ENCODE data around the gene PPP1R7.

GRCh38 chr2:241108271-241109209, 41.7 kb upstream of the PPP1R7 start:
- TF ChIP-seq CTCF (IDR thresholded peaks at IDR 0.05 in 2 of 3, conservative IDR thresholded peaks at IDR 0.05 in 1 of 3; ENCODE audit: insufficient read depth in 2 of 3, low read depth in 1 of 3, low read length in 3 of 3) (no peak), RFX1 (IDR thresholded peaks at IDR 0.05) (no peak), ARHGAP35 (IDR thresholded peaks at IDR 0.05; ENCODE audit: partially characterized antibody) (no peak), EZH2 (IDR thresholded peaks at IDR 0.05; ENCODE audit: borderline replicate concordance, low read depth, low read length) (no peak), MAX (CRISPR knock-in tag; IDR thresholded peaks at IDR 0.05) (no peak), ZFP30 (CRISPR knock-in tag; IDR thresholded peaks at IDR 0.05; ENCODE audit: borderline replicate concordance) (no peak), EP300 (IDR thresholded peaks at IDR 0.05; ENCODE audit: low read length) (no peak), POLR2AphosphoS2 (IDR thresholded peaks at IDR 0.05; ENCODE audit: low read length) (no peak), XRCC3 (IDR thresholded peaks at IDR 0.05) (no peak)

Data from K562 (cell line).